ENCODE results near the gene KRTAP21-2.

DNA sequence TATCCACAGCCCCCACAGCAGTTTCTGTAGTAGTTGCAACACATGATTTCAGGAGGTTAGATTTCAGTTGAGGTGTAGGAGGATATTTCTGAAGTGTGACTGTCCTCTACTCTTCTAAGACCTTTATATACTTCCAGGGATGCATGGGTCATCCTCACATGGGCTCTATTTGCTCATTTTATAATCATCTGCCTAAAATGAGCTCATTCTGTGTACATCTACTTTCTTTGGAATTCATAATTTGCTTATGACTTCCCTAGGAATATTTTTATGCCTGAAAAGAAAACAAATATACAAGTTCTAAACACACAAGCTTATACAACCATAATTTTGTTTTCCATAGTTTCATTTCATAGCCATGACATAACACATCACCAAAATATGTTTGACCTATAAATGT, at the start of gene KRTAP21-2:
- TF ChIP-seq, protein P1, sequence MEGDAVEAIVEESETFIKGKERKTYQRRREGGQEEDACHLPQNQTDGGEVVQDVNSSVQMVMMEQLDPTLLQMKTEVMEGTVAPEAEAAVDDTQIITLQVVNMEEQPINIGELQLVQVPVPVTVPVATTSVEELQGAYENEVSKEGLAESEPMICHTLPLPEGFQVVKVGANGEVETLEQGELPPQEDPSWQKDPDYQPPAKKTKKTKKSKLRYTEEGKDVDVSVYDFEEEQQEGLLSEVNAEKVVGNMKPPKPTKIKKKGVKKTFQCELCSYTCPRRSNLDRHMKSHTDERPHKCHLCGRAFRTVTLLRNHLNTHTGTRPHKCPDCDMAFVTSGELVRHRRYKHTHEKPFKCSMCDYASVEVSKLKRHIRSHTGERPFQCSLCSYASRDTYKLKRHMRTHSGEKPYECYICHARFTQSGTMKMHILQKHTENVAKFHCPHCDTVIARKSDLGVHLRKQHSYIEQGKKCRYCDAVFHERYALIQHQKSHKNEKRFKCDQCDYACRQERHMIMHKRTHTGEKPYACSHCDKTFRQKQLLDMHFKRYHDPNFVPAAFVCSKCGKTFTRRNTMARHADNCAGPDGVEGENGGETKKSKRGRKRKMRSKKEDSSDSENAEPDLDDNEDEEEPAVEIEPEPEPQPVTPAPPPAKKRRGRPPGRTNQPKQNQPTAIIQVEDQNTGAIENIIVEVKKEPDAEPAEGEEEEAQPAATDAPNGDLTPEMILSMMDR (IDR thresholded peaks at IDR 0.05) = no peak
- TF ChIP-seq POLR2A (IDR thresholded peaks at IDR 0.05) = no peak

Data from heart left ventricle (tissue), 13 donors.